B cell (primary cell): ENCODE measurements around the gene BLCAP. TPM values are rescaled to one million over a fixed set of nuclear protein-coding genes. Genes with fewer than 3 reads are reported as not detected.

ENCODE experiments used
- ATAC-seq: fragments of 200-7000 bp; cut with Tn5 transposase; one replicate; pipeline ENCODE4 v1.10.0; 2021; ENCODE audit warnings: low read depth, mild to moderate bottlenecking, moderate number of reproducible peaks, moderate library complexity
- CTCF ChIA-PET: fragments of 350-600 bp; sonication (Branson Sonifier 250); formaldehyde crosslinking; loops from one replicate; lab custom pipeline; 2021; ENCODE audit warnings: antibody characterized with exemption, inconsistent platforms; lab: Charles Lee
- POLR2A ChIA-PET: fragments of 350-600 bp; sonication (Branson Sonifier 250); formaldehyde crosslinking; loops from one replicate; lab custom pipeline; 2021; ENCODE audit warnings: antibody characterized with exemption; lab: Charles Lee
- DNase-seq: peaks from one replicate; pipeline ENCODE4 v3.0.0; 2013
- H2AFZ ChIP-seq: 2 replicates; pipeline ENCODE4 v1.6.1; 2012; ENCODE audit warnings: mild to moderate bottlenecking, low read depth, low read length; ENCODE audit not compliant: insufficient read depth, poor library complexity, severe bottlenecking
- H3K27ac ChIP-seq, 2 donors: 1 replicate in 1 of 2; 2 replicates in 1 of 2; pipeline ENCODE4 v1.5.1; 2012 to 2013; ENCODE audit warnings: low read length in 2 of 2, mild to moderate bottlenecking in 2 of 2, moderate library complexity in 1 of 2
- H3K27me3 ChIP-seq, 4 experiments: fragments of 200-600 bp in 1 of 4; sonication (generic) in 1 of 4; replicated peaks in 1 of 4; 1 replicate in 2 of 4; 2 replicates in 2 of 4; pipeline versions ENCODE4 v1.6.1 to v1.7.0; 2013 to 2016; ENCODE audit warnings: low read length in 3 of 4, mild to moderate bottlenecking in 2 of 4, mixed read lengths in 1 of 4, moderate library complexity in 1 of 4; ENCODE audit not compliant: insufficient read depth in 4 of 4, control insufficient read depth in 3 of 4; ENCODE audit errors: control extremely low read depth in 1 of 4
- H3K36me3 ChIP-seq, 2 experiments: replicated peaks in 1 of 2; 1 replicate in 1 of 2; 2 replicates in 1 of 2; pipeline versions ENCODE4 v1.6.1 to v1.7.1; 2013; ENCODE audit warnings: low read length in 1 of 2; ENCODE audit not compliant: insufficient read depth in 2 of 2, control insufficient read depth in 1 of 2; ENCODE audit errors: control extremely low read depth in 1 of 2, extremely low read depth in 1 of 2
- H3K4me1 ChIP-seq, 2 donors: fragments of 200-600 bp in 1 of 2; sonication (generic) in 1 of 2; 1 replicate in 1 of 2; 2 replicates in 1 of 2; pipeline versions ENCODE4 v1.5.1 to v1.6.1; 2013 to 2017; ENCODE audit warnings: low read length in 2 of 2; ENCODE audit not compliant: control insufficient read depth in 2 of 2, insufficient read depth in 2 of 2
- H3K4me2 ChIP-seq: replicated peaks from 2 replicates; pipeline ENCODE3; 2012; ENCODE audit warnings: mild to moderate bottlenecking, low read depth, low read length; ENCODE audit not compliant: poor library complexity, severe bottlenecking
- H3K4me3 ChIP-seq, 5 experiments: fragments of 200-600 bp in 1 of 5; sonication (generic) in 1 of 5; 1 replicate in 3 of 5; 2 replicates in 2 of 5; pipeline versions ENCODE4 v1.5.1 to v1.7.0; 2011 to 2016; ENCODE audit warnings: low read length in 4 of 5, mild to moderate bottlenecking in 4 of 5, low read depth in 2 of 5, control low read depth in 1 of 5, moderate library complexity in 1 of 5; ENCODE audit not compliant: insufficient read depth in 1 of 5; ENCODE audit errors: control extremely low read depth in 1 of 5, extremely low read depth in 1 of 5
- H3K79me2 ChIP-seq: fragments of 200-600 bp; sonication (generic); one replicate; pipeline ENCODE4 v1.6.0; 2016; ENCODE audit warnings: low read length; ENCODE audit not compliant: control insufficient read depth, insufficient read depth
- H3K9ac ChIP-seq: fragments of 200-600 bp; sonication (generic); 2 replicates; pipeline ENCODE4 v1.6.1; 2017; ENCODE audit warnings: mild to moderate bottlenecking, low read length, moderate library complexity
- H3K9me3 ChIP-seq, 3 donors: one replicate each; pipeline versions ENCODE4 v1.6.1 to v1.7.1; 2013; ENCODE audit warnings: low read length in 2 of 3; ENCODE audit not compliant: control insufficient read depth in 2 of 3, insufficient read depth in 1 of 3; ENCODE audit errors: control extremely low read depth in 1 of 3
- H4K20me1 ChIP-seq: 2 replicates; pipeline ENCODE4 v1.6.0; 2012; ENCODE audit warnings: mild to moderate bottlenecking, low read length; ENCODE audit not compliant: insufficient read depth, control insufficient read depth, poor library complexity, severe bottlenecking
- H3K27ac Mint-ChIP-seq: one replicate; pipeline ENCODE4 v1.8.0; 2021; ENCODE audit warnings: mixed read lengths
- H3K27me3 Mint-ChIP-seq: one replicate; pipeline ENCODE4 v1.8.0; 2021; ENCODE audit warnings: mixed read lengths
- H3K4me1 Mint-ChIP-seq: one replicate; pipeline ENCODE4 v1.8.0; 2021; ENCODE audit warnings: mixed read lengths
- H3K4me3 Mint-ChIP-seq: one replicate; pipeline ENCODE4 v1.8.0; 2021; ENCODE audit warnings: mixed read lengths
- H3K9me3 Mint-ChIP-seq: one replicate; pipeline ENCODE4 v1.8.0; 2022; ENCODE audit warnings: mixed read lengths; ENCODE audit not compliant: insufficient read depth
- EZH2 ChIP-seq: IDR thresholded peaks from 2 replicates; pipeline ENCODE4 v1.6.1; 2012; ENCODE audit warnings: borderline replicate concordance, low read depth, mild to moderate bottlenecking, moderate library complexity, low read length; ENCODE audit not compliant: insufficient read depth, poor library complexity, severe bottlenecking
- WGBS: methylation state at CpG from one replicate; pipeline ENCODE4 v1.1.5; 2013; ENCODE audit warnings: missing lambda C conversion rate; ENCODE audit not compliant: insufficient coverage; 5-methylcytosine and 5-hydroxymethylcytosine counted together
- intact Hi-C: fragments of 100-400 bp; cut with micrococcal nuclease; formaldehyde crosslinking; loops from one replicate; pipeline ENCODE4 v1.10.0; 2022
- polyA plus RNA-seq: library from polyadenylated mRNA; depleted of rRNA; stranded (reverse); fragments of >200 nt; gene quantifications from 2 replicates; pipeline ENCODE4 v1.2.3, GENCODE V29; 2012
- total RNA-seq, 2 donors: library from RNA; stranded (reverse); fragments of 120-200 nt in 1 of 2; gene quantifications; 1 replicate in 1 of 2; 2 replicates in 1 of 2; pipeline versions ENCODE4 v1.2.3 to v1.2.4, GENCODE V29; 2013 to 2022
- TF ChIP-seq, protein P1 (sequence below): fragments of 200-600 bp; IDR thresholded peaks from one replicate; pipeline ENCODE4 v1.8.0; 2022; ENCODE audit warnings: antibody characterized with exemption, mild to moderate bottlenecking

BLCAP gene
- total and polyA plus RNA-seq, 2 donors (not counting 1 experiment from before 2014, with no cell fraction given) = 56.2 to 188 TPM

DNA sequence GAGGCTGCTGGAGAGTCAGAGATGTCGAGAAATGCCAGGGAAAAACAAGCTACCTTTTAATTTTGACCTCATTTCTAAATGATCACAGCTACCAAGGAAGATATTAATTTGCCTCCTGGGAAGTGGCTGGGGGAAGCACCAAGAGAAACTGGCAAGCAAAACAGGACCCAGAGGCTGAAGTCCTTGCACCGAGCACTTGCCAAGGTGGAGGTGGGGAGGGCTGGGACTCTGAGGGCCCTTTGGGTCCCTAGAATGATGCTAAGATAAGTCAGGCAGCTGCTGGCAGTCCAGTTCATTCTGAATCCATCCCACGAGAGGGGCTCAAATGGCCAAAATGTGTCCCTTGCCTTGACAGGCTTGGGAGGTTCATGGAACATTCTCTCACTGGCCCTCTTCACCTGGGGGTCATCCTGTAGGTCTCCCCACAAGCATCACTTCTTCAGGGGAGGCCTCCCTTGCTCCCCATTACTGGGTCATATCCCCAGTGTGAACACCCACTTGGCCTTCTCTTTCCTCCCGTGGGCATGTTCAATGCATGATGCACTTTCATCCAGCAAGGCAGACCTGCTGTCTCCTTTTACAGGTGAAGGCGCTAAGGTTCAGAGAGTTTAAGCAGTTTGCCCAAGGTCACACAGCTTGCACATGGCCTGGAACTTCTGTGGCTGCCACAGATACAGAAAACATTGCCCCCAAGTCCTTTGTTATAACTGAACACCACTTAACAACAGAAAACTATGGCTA is 39.1 kb upstream of the BLCAP start:
- CTCF ChIA-PET = interaction anchor here (2.0 to 7.2 kb wide), 5 partner anchors 9 to 655 kb away, joined by 5 to 87 read pairs (median 19); no protein-coding TSS in a partner anchor
- Mint-ChIP-seq H3K27ac (no peak overlapping the region), H3K4me1 (peaks cover 2% of the 10 kb centered on the region)

More for the DNA sequence above, 39.1 kb upstream of the BLCAP start:
- Histone ChIP-seq H4K20me1 (no peaks in the 10 kb centered on the region), H3K36me3 (no peaks in the 10 kb centered on the region), H3K27me3 (peaks cover 0 to 36% (median 13%) of the 10 kb centered on the region in 4 experiments), H3K4me3 (no peak overlapping the region), H2AFZ (no peak overlapping the region), H3K4me2 (no peak overlapping the region), H3K79me2 (no peaks in the 10 kb centered on the region), H3K27ac (no peak overlapping the region), H3K9me3 (no peaks in the 10 kb centered on the region), H3K9ac (no peak overlapping the region), H3K4me1 (peaks cover 3 to 5% of the 10 kb centered on the region in 2 donors)
- WGBS = 87% methylated on average over 5 of the region's 5 CpGs
- intact Hi-C loops = loop anchor here (10.0 kb wide), 1 partner anchor 338 kb away; the partner anchor contains the start of gene VSTM2L
- Mint-ChIP-seq H3K9me3 (no peaks in the 10 kb centered on the region), H3K27me3 (peaks cover 39% of the 10 kb centered on the region), H3K4me3 (no peak overlapping the region)
- no peak for DNase-seq
- POLR2A ChIA-PET = no interaction called here
- TF ChIP-seq, protein P1, sequence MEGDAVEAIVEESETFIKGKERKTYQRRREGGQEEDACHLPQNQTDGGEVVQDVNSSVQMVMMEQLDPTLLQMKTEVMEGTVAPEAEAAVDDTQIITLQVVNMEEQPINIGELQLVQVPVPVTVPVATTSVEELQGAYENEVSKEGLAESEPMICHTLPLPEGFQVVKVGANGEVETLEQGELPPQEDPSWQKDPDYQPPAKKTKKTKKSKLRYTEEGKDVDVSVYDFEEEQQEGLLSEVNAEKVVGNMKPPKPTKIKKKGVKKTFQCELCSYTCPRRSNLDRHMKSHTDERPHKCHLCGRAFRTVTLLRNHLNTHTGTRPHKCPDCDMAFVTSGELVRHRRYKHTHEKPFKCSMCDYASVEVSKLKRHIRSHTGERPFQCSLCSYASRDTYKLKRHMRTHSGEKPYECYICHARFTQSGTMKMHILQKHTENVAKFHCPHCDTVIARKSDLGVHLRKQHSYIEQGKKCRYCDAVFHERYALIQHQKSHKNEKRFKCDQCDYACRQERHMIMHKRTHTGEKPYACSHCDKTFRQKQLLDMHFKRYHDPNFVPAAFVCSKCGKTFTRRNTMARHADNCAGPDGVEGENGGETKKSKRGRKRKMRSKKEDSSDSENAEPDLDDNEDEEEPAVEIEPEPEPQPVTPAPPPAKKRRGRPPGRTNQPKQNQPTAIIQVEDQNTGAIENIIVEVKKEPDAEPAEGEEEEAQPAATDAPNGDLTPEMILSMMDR = no peak
- TF ChIP-seq EZH2 = no peak
- ATAC-seq = no peak
